ENCODE measurements around the gene DEPDC1B. TPM values are rescaled to one million over a fixed set of nuclear protein-coding genes. Genes with fewer than 3 reads are reported as not detected.

The DEPDC1B gene
- total and polyA plus RNA-seq, 2 of the 4 experiments (the other 2 are of a cell fraction), result 4.4 to 9.3 TPM

DNA sequence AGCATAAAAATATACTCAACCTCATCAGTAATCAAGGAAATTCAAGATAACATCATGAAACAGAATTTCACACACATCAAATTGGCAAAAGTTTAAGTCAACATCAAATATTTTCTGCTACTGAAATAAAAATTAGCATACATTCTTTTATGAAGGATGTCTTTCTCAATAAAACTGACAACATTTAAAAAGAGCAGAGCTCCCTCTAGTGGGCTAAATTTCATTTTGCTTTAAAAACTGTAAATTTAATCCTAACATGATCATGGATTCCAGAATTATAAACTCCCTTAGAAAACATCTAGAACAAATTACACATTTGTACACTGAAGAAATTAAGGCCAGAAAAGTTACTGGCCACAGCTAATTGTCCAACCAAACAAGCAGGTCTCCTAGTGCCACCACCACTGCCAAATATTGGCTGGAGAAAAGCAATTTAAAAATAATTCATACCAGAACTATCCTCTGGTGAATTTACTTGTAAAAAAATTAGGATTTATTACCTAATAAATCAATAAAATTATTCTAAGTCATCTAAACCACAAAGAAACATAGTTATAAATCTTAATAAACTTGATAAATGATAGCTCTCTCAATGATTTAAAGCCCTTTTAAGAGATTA is 31.2 kb downstream of the DEPDC1B start:
- Histone ChIP-seq H3K36me3 (ENCODE audit: control insufficient read depth, insufficient read depth, low read length) (no peaks in the 10 kb centered on the region), H2AK9ac (replicated peaks; ENCODE audit: low read depth, low read length, poor library complexity) (no peak overlapping the region), H3K27ac (ENCODE audit: insufficient read depth, low read length) (no peak overlapping the region), H4K91ac (ENCODE audit: insufficient read depth, low read depth, low read length) (no peak overlapping the region), H2AK5ac (ENCODE audit: low read depth, low read length) (no peak overlapping the region), H3K56ac (ENCODE audit: extremely low read depth, insufficient read depth, low read length) (no peak overlapping the region), H3K4me2 (ENCODE audit: low read depth, low read length) (no peak overlapping the region), H3K23ac (ENCODE audit: low read depth, low read length) (no peak overlapping the region), H2BK120ac (ENCODE audit: low read depth, low read length) (no peak overlapping the region), H2AFZ (replicated peaks; ENCODE audit: low read length, poor library complexity) (no peak overlapping the region), H3K27me3 (ENCODE audit: control insufficient read depth, insufficient read depth, low read length) (no peaks in the 10 kb centered on the region), H2BK20ac (ENCODE audit: low read depth, low read length) (no peak overlapping the region), H4K5ac (ENCODE audit: low read depth, low read length) (no peak overlapping the region), H3K4me1 (ENCODE audit: control insufficient read depth, insufficient read depth, low read length) (no peaks in the 10 kb centered on the region), H2BK15ac (ENCODE audit: low read depth, low read length) (no peak overlapping the region), H3K4ac (ENCODE audit: low read depth, low read length) (no peak overlapping the region), H2BK5ac (ENCODE audit: low read depth, low read length, poor library complexity, severe bottlenecking) (no peak overlapping the region), H3K9me1 (ENCODE audit: insufficient read depth, low read length) (peaks cover 7% of the 10 kb centered on the region), H4K8ac (ENCODE audit: low read depth in 2 of 2, low read length in 2 of 2) (no peak overlapping the region), H3K9ac (ENCODE audit: low read depth, low read length) (no peak overlapping the region), H3K14ac (replicated peaks; ENCODE audit: low read depth, low read length) (no peak overlapping the region), H4K20me1 (ENCODE audit: insufficient read depth, low read length) (no peaks in the 10 kb centered on the region), H3K4me3 (ENCODE audit: insufficient read depth, low read depth, low read length) (no peak overlapping the region), H3K79me1 (ENCODE audit: low read depth in 1 of 2, low read length in 2 of 2) (peaks cover 20 to 23% of the 10 kb centered on the region in 2 experiments), H3K9me3 (ENCODE audit: control insufficient read depth, insufficient read depth, low read length) (no peaks in the 10 kb centered on the region), H3K18ac (ENCODE audit: low read depth, low read length) (no peak overlapping the region)
- TF ChIP-seq BHLHE40 (IDR thresholded peaks at IDR 0.05; ENCODE audit: low read depth, low read length) (no peak), SMC3 (IDR thresholded peaks at IDR 0.05; ENCODE audit: low read depth, low read length) (peak; percentile 21; the same call in 1 of the 2 replicates), RAD21 (IDR thresholded peaks at IDR 0.05; ENCODE audit: low read length) (peak; percentile 41)
- TF ChIP-seq, protein P1, sequence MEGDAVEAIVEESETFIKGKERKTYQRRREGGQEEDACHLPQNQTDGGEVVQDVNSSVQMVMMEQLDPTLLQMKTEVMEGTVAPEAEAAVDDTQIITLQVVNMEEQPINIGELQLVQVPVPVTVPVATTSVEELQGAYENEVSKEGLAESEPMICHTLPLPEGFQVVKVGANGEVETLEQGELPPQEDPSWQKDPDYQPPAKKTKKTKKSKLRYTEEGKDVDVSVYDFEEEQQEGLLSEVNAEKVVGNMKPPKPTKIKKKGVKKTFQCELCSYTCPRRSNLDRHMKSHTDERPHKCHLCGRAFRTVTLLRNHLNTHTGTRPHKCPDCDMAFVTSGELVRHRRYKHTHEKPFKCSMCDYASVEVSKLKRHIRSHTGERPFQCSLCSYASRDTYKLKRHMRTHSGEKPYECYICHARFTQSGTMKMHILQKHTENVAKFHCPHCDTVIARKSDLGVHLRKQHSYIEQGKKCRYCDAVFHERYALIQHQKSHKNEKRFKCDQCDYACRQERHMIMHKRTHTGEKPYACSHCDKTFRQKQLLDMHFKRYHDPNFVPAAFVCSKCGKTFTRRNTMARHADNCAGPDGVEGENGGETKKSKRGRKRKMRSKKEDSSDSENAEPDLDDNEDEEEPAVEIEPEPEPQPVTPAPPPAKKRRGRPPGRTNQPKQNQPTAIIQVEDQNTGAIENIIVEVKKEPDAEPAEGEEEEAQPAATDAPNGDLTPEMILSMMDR (conservative IDR thresholded peaks at IDR 0.05; ENCODE audit: low read depth, low read length), result peak; percentile 60
- ATAC-seq (ENCODE audit: low read depth) (no peak), DNase-seq (peak; percentile 41)
- intact Hi-C loops (cut with micrococcal nuclease) (loop anchor here (5.0 kb wide), 2 partner anchors 371 to 856 kb away; no protein-coding TSS in a partner anchor), in situ Hi-C loops (cut with MboI; ENCODE audit: low sequenced_read_pairs) (no loop called here), dilution Hi-C loops (cut with HindIII; ENCODE audit: low sequenced_read_pairs, unreplicated experiment) (no loop called here)
- ChIA-PET POLR2A (ENCODE audit: unreplicated experiment) (interaction anchor here (0.5 to 0.6 kb wide), 2 partner anchors 15 to 1265 kb away, joined by 3 to 4 read pairs; no protein-coding TSS in a partner anchor), CTCF (interaction anchor here (0.6 to 1.5 kb wide), 8 partner anchors 9 to 1137 kb away, joined by 3 to 7 read pairs (median 4); partner anchors contain the start of gene DEPDC1B)
- no TSS peak for BruUV-seq (replicated peaks)

All from IMR-90 (cell line).